GM21619 (cell line): ENCODE measurements around the gene ASB14.
"Not testable (repeated sequence)": the region's sequence is repeated elsewhere in the genome, so short reads cannot be mapped to it uniquely, and the experiment has no call there.

ENCODE experiments used
- ATAC-seq: cut with Tn5 transposase; IDR thresholded peaks from one replicate; pipeline ENCODE4 v1.9.1; 2021; ENCODE audit not compliant: unreplicated experiment

Gene ASB14

GRCh38 chr3:57292159-57292896 lies at the start of gene ASB14:
Gene ASB14, minus strand, starts transcription at chr3:57292685. Its CDS starts 652 bp downstream, at chr3:57292033.
- no peak for ATAC-seq

GRCh38 chr3:57339071-57339642 lies 46.7 kb upstream of the ASB14 start:
- not testable (repeated sequence) for ATAC-seq

GRCh38 chr3:57338272-57339070 lies 46.0 kb upstream of the ASB14 start:
- not testable (repeated sequence) for ATAC-seq

- ATAC-seq: no peak
These were observed 42.9 kb upstream of the ASB14 start for GRCh38 chr3:57335283-57335938.

GRCh38 chr3:57331078-57331610 lies 38.7 kb upstream of the ASB14 start:
- ATAC-seq: no peak

- not testable (repeated sequence) for ATAC-seq
These were observed 34.0 kb upstream of the ASB14 start for GRCh38 chr3:57326498-57326897.

GRCh38 chr3:57314204-57314603 lies 21.7 kb upstream of the ASB14 start:
- ATAC-seq: no peak

- no peak for ATAC-seq
These were observed 17.4 kb upstream of the ASB14 start for GRCh38 chr3:57309769-57310360.

GRCh38 chr3:57303520-57303919 lies 11.0 kb upstream of the ASB14 start:
- ATAC-seq: not testable (repeated sequence)

GRCh38 chr3:57298041-57298440 lies 5.6 kb upstream of the ASB14 start:
- ATAC-seq: no peak

GRCh38 chr3:57292897-57293526 lies 527 bp upstream of the ASB14 start:
- ATAC-seq: no peak

GRCh38 chr3:57288403-57288802 lies 4.1 kb downstream of the ASB14 start:
- ATAC-seq: no peak

GRCh38 chr3:57287205-57287604 lies 5.3 kb downstream of the ASB14 start:
- no peak for ATAC-seq

GRCh38 chr3:57283334-57283733 lies 9.2 kb downstream of the ASB14 start:
- ATAC-seq: no peak

- no peak for ATAC-seq
These were observed 10.8 kb downstream of the ASB14 start for GRCh38 chr3:57281715-57282114.

- no peak for ATAC-seq
These were observed 12.8 kb downstream of the ASB14 start for GRCh38 chr3:57279685-57280084.

- ATAC-seq: no peak
These were observed 14.2 kb downstream of the ASB14 start for GRCh38 chr3:57278237-57278636.

- ATAC-seq: no peak
These were observed 17.1 kb downstream of the ASB14 start for GRCh38 chr3:57275393-57275792.

GRCh38 chr3:57274845-57275244 lies 17.6 kb downstream of the ASB14 start:
- no peak for ATAC-seq

- no peak for ATAC-seq
These were observed 24.1 kb downstream of the ASB14 start for GRCh38 chr3:57268416-57268815.
